ENCODE measurements around the gene FUCA1.

Gene FUCA1

GRCh38 chr1:23801876-23802275 lies 66.2 kb downstream of the FUCA1 start:
- H3K4me3 ChIP-seq: no peak overlapping the region
- TF ChIP-seq, protein P1, sequence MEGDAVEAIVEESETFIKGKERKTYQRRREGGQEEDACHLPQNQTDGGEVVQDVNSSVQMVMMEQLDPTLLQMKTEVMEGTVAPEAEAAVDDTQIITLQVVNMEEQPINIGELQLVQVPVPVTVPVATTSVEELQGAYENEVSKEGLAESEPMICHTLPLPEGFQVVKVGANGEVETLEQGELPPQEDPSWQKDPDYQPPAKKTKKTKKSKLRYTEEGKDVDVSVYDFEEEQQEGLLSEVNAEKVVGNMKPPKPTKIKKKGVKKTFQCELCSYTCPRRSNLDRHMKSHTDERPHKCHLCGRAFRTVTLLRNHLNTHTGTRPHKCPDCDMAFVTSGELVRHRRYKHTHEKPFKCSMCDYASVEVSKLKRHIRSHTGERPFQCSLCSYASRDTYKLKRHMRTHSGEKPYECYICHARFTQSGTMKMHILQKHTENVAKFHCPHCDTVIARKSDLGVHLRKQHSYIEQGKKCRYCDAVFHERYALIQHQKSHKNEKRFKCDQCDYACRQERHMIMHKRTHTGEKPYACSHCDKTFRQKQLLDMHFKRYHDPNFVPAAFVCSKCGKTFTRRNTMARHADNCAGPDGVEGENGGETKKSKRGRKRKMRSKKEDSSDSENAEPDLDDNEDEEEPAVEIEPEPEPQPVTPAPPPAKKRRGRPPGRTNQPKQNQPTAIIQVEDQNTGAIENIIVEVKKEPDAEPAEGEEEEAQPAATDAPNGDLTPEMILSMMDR (IDR thresholded peaks at IDR 0.05): no peak
- DNase-seq (ENCODE audit: low spot score): no peak
- H3K27ac ChIP-seq: peak overlapping the region in 1 of 2 donors; percentile 92

- Histone ChIP-seq H3K27ac (peak overlapping the region; percentile 83 to 92), H3K4me3 (peak overlapping the region; percentile 79)
- TF ChIP-seq, protein P1 (IDR thresholded peaks at IDR 0.05): no peak
- DNase-seq (ENCODE audit: low spot score): no peak
Measured at GRCh38 chr1:23801338-23801748, 66.7 kb downstream of the FUCA1 start.

GRCh38 chr1:23800400-23801337 lies 67.4 kb downstream of the FUCA1 start, which contains the start of gene GALE:
Gene GALE, minus strand, starts transcription at chr1:23800754. Its CDS starts 1,747 bp downstream, at chr1:23799007.
- peak within 1 kb of the TSS; percentile 83 to 92 for H3K27ac ChIP-seq
- peak within 1 kb of the TSS; percentile 79 for H3K4me3 ChIP-seq
- TF ChIP-seq, protein P1 (IDR thresholded peaks at IDR 0.05): no peak
- peak; percentile 97 for DNase-seq (ENCODE audit: low spot score)

- peak overlapping the region; percentile 79 for H3K4me3 ChIP-seq
- peak overlapping the region; percentile 83 to 92 for H3K27ac ChIP-seq
- TF ChIP-seq, protein P1 (IDR thresholded peaks at IDR 0.05): no peak
- no peak for DNase-seq (ENCODE audit: low spot score)
Measured at GRCh38 chr1:23799570-23800399, 68.3 kb downstream of the FUCA1 start.

GRCh38 chr1:23799255-23799569 lies 68.9 kb downstream of the FUCA1 start:
- H3K4me3 ChIP-seq: peak overlapping the region; percentile 79
- DNase-seq (ENCODE audit: low spot score): no peak
- TF ChIP-seq, protein P1 (IDR thresholded peaks at IDR 0.05): no peak
- peak overlapping the region; percentile 83 to 92 for H3K27ac ChIP-seq

DNA sequence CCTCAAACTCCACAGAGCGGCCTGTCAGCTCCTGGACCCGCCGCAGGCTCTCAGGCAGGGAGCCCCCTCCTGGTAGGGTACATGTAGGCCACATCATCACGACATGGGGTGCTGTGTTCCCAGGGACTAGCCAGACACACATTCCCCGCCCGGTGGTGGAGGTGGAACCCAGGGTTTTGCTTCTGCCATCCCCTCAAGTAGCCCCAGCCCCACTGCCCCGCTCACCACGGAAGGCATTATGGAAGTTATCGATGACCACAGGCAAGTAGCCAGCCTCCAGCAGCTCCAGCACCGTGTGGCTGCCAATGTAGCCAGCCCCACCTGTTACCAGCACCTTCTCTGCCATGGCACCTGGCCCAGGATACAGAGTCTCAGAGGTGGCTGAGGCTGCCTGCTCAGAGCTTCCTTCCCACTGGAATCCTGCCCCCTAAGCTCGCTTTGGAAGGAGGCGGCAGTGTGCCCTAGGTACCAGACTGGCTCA lies 69.4 kb downstream of the FUCA1 start:
- TF ChIP-seq, protein P1 (IDR thresholded peaks at IDR 0.05): no peak
- H3K27ac ChIP-seq: peak overlapping the region in 1 of 2 donors; percentile 92
- no peak overlapping the region for H3K4me3 ChIP-seq
- DNase-seq (ENCODE audit: low spot score): no peak

Measured in coronary artery (tissue), 2 donors.